LoVo (cell line): Measurements from ENCODE around the gene STK17A.
A peak's percentile ranks its signal among the peaks of the same experiment; 100 is the strongest.

Source experiments
- DNase-seq: peaks from one replicate; pipeline ENCODE4 v3.0.0-alpha.2; 2016; ENCODE audit warnings: low spot score

Gene STK17A

DNA sequence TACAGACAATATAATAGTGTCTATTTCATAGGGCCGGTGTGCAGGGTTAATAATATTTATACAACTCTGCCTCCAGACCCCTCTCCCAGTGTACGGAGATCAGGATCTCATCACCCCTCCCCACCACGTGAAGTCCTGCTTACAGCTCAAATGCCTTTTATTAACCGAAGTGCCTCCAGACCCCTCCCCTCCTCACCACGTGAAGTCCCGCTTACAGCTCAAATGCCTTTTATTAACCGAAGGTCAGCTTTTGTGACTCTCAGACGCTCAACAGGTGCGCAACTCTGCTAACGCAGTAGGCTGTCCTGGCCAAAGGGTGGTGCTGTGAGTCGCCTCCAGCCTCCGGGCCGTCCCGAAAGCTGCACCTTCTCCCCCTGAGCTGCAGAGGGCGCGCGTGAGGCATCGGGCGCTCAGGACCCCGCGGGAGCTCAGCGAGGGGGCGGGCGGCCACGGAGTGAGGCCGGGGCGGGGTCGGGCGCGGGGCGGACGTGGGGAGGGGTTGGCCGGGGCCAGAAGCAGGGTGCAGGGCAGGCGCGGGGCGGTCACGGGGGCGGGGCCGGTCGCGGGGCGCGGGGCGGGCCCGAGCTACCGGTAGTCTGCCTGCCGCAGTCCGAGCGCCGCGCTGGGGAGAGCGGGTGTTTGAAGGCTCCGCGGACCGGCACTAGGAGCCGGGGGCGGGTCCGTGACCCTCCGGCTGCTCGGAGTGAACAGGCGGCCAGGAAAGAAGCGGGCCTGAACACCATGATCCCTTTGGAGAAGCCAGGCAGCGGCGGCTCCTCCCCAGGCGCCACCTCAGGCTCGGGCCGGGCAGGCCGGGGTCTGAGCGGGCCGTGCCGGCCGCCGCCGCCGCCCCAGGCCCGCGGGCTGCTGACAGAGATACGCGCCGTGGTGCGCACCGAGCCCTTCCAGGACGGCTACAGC, at the start of gene STK17A:
TSS of gene STK17A (plus strand) at position 606 of the 921 bp plus-strand sequence. CDS start at position 742, 136 bp downstream.
- DNase-seq = peak; percentile 99

DNA sequence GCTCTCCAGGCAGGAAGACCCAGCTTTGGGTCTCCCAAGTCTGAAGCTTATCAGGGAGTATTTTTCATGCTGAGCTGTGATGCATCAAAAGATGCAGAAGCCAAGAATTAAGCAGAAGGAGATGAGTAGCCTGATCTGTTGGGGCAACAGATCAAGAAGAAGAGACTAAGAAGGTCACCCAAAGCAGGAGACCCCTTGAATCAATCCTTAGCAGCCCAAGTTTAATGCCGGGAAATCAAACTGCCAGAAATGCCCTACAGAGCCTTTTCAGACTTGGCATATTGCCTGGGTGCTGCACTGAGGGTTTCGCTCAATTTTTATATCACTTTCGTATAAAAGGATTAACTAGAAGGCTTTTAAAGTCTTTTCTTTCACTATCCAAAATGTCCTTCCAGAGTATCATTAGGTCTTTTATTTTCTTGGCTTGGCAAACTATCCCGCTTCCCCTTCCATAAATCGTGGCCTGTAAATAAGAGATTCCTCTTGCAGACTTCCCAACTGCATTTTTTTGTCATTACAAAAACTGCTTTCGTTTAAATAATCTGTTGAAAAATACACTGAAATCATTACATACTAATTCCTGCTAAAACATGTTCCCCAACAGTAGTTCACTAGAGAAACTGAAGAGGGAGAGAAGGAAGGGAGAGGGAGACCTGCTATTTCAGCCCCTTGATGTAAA, 49.0 kb upstream of the STK17A start:
- DNase-seq = no peak

DNA sequence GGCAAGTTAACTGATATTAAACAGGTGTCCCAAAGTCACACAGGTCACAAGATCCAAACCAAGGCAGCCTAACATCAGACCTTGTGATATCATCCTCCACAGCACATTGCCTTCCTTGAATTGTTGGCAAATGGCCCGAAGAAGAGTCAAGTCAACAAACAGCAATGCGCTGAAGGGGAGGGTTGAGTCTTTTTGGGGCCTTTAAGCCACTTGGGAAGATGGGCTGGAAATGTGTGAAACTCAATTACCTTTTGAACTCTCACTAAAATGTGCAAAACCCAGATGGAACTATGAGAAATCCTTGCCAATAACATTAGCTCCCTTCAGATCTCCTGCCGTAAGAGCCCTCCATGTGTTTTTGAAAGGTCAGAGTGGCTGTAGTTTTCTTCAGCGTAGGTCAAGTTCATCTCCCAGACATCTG, 47.9 kb upstream of the STK17A start:
- DNase-seq = no peak

DNA sequence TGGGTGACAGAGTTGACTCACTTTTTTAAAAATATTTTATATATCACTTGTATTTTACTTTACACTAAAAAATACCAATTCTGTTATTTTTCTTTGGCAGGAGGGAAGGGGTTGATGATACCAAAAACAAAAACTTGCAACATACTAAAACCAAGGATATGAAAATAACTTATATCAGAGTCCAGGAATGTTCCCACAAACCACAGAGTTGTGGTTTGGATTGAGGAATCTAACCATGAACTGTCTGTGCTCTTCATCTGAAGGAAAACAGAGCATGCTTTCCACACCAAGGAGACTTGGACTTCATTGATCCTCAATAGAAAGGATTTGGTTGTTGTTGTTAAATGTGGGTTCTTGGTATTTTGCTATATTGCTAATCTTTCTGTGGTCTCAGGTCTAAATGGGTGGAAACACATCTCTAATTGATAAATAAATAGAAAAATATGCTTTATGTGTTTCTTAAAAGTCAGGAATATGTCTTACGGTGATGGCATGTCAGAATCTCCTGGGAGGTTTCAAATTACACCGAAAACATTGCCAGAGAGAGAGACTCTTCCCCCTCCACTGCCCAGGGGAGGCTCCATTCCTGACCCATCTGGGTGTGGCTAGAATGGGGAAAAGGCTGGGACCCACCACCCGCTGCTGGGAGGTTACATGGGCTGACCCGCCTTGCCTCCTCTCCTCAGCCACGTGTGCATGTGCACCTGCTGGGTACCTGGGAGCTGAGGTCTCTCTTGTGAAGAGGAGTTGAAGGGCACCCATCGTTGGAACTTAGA, 46.9 kb upstream of the STK17A start:
- DNase-seq = peak; percentile 22

DNA sequence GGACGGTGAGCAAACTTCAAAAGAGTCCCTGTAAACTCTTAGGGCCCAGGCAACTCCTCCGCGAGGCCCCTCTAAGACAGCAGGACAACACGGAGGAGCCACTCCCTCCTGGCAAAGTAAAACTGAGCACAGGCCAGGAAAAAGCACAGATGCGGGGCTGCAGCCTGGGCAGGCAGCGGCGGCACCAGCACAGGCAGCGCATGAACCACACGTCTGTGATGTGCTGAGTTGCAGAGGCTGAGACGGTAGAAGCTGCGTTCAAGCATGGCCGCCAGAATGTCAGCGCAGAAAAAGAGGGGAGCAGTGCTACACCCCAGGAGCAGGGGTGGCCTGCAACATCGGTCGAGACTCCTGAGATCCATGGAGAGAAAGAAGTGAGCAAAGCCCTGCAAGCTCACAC, 46.1 kb upstream of the STK17A start:
- no peak for DNase-seq

DNA sequence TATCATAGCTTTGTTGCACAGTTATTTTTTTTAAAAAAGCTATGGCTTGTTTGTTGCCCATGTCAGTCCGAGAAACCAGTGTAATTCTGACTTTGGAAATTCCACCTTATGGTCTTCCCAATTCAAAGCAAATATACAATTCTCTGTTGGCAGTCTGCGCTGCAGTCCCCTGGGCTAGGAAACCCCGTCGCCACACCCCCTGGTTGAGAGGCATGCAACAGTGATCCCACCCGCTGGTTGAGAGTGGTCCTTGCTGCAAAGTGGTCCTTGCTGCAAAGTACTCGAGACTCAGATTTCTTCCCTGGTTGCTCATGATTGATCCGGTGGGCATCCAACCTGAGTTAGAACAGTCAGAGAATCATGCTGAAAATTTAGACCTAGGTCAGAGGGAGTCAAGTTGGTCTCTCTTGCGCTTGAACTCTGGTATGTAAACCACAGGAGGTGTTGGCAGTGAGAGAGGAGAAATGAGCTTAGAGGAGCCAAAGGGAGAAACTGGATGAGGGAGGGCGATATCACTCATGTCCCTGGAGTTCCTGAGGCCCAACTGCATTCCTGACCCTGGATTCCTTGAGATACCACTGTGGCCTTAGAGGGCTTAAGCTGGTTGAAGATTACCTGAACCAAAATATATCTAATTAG, 45.0 kb upstream of the STK17A start:
- no peak for DNase-seq

DNA sequence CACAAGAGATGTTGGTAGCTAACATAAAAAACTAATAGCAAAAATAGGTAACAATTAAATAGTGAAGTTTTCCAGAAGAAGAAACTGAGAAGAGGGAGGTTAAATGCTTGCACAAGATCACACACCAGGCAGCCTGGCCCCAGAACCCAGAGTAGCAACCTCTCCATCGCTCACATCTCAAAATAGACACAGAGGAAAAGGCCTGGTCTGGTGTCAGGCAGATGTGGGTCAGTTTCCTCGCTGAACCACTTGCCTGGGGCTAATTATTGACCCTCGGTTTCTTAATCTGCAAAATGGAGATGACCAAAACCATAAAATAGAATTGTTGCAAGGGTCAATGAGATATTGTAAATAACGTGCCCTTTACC, 44.5 kb upstream of the STK17A start:
- DNase-seq = no peak

DNA sequence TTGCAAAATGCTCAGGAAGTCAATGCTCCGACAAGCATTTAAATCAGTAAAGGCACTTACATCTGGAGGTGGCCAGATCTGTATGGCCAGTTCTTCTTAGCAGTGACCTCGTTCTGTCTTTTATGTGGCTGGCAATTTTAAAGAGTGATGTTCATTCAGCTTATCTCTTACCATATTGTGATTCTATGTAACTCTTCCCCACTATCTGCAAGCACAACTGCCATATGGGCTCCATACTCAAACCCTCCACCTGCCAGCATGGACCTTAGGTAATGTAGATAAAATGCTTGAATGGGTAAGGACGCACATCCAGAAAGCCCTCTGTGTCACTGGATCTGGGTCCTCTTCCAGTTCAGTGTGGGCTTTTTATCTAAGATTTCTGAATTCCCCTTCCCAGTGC, 42.4 kb upstream of the STK17A start:
- DNase-seq = no peak

DNA sequence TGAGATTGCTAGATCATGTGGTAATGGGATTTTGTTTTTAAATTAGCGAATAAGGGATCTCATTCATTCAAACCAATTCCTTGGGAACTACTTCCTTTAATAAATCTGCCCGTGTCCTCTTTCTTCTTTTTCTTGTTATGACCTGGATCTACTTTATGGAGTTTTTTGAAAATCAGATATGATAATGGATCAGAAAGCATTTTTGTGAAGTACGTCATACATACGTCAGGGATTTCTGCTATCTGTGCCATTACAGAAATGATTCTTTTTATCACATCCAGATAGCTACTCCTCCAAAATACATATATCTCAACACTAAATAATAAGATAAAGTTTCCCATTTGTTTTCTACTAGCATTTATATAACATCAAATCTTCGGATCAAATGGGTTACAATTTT, 40.2 kb upstream of the STK17A start:
- DNase-seq = no peak

DNA sequence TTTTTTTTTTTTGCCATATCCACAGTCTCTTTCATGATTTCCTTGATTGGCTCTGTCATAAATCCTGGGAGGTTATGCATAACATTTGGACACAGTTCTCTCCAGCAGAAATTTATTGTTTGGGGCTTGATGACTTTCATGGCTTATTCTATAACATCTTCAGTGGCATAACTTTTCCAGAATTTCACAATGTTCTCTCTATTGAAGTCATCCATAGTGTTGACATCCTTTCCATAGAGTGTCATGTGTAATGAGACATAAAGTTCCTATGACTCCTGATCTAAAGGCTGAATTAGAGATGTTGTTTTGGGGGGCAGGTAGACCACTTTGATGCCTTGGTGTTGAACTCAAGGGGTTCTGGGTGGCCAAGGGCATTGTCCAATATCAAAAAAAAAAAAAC, 36.7 kb upstream of the STK17A start:
- no peak for DNase-seq

DNA sequence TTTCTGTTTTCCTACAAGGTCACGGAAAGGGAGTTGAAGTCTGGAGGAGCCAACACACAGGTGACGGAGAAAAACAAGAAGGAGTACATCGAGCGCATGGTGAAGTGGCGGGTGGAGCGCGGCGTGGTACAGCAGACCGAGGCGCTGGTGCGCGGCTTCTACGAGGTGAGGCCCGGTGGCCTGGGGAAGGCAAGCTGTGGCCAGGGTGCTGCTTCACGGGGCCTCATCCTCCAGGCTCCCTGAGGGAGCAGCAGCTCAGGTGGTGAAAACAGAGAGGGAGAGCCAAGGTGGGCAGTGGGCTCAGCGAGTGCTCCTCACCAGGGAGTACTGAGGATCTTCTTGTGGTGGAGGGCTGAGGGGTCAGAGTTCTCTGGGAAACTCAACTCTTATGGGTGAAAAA, 32.5 kb upstream of the STK17A start:
- DNase-seq = no peak

DNA sequence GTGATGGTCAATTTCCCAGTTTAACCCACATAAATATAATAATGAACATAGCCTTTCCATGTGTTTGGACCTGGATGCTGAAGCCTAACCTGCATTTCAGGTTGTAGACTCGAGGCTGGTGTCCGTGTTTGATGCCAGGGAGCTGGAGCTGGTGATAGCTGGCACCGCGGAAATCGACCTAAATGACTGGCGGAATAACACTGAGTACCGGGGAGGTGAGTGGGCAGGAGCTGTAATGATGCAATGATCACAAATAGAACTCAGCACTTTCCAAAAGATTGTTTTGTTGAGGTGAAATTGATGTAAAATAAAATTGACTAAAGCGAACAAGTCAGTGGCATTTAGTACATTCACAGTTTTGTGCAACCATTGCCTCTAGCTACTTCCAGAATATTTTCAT, 30.8 kb upstream of the STK17A start:
- no peak for DNase-seq

DNA sequence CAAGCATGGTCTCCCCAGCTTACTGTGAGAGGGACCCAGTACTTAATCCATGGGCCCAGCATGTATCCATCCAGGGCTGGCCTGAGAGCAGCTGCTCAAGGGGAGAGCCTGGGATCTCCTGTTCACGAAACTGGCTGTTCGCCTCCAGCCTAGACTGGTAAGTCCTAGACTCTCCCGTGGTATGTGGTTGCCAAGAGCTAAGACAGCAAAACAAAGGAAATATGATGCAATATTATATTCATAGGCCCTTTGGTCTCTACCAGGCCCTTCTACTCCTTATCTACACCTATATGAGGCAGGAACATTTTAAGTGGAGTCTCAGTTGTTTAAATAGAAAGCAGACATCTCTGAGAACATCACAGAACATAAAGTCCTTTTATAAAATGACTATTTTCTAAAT, 28.9 kb upstream of the STK17A start:
- peak; percentile 30 for DNase-seq

DNA sequence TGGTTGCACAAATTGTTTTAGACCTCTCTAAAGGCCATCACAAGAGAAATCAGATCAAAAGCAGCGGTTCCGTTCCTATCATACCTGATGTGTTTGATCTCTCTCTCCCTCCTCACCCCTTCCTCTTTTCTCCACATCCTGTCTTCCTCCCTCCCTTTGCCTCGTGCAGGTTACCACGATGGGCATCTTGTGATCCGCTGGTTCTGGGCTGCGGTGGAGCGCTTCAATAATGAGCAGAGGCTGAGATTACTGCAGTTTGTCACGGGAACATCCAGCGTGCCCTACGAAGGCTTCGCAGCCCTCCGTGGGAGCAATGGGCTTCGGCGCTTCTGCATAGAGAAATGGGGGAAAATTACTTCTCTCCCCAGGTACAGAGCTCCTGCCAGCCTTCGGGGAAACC, 28.5 kb upstream of the STK17A start:
- no peak for DNase-seq

DNA sequence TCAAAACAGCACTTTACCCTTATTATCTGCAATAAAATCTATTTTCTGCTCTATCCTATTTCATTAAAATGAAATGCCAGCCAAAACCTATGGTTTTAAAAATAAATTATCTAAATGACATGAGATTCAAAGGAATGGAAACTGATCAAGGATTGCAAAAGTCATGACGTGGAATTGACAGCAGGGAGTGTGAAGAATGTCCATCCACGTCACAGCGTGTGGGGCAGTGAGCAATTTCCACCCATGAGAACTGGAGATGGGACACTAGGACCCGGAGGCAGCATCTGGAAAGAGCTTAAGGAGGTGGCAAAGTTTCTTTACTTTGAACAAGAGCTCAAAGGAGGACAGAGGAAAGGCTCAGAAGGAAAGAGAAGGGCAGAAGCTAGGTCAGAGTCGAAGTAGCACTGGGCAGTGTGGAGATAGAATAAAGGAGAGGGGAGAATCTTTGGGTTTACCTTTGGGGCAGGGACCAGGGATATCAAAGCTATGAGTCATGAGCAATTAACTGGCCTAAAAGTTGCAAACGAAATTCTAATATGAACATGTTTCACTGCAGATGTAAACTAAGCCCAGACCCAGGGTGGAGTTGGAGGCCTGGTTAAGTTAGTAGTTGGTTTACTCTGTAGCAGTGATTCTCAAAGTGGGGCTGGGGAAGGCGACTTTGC, 24.9 kb upstream of the STK17A start:
- peak; percentile 25 for DNase-seq

DNA sequence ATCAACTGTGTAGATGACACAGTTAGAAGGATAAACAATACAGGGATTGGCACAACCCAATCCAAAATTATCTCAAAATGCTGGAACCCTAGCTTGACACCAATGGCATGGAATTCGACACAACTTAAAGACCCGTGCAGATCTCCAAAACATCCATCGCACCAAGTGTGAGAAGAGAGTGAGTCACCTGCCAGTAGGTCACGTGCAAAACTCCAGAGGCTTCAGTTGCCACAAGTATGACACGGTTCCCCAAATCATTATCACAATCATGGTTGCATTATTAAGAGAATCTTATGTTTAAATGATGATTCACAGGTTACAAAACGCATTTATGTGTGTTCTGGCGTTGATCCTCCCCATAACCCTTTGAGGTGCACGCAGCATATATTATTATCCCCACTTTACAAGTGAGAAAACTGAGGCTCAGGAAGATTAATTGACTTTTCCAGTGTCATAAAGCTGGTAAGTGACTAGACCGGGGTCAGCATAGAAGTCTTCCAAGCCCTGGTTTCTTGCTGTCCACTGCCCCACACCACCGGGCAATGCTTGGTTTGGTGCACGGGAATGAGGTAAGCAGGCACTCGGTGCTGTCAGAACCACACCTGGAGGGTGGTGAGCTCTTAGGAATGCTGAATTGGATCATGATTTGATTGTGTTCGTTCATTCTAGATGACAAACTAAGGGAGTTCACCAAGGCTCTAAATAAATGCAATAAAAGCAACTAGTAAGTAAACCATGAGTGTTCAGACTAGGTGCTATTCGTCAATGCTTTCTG, 23.6 kb upstream of the STK17A start:
- DNase-seq = no peak

DNA sequence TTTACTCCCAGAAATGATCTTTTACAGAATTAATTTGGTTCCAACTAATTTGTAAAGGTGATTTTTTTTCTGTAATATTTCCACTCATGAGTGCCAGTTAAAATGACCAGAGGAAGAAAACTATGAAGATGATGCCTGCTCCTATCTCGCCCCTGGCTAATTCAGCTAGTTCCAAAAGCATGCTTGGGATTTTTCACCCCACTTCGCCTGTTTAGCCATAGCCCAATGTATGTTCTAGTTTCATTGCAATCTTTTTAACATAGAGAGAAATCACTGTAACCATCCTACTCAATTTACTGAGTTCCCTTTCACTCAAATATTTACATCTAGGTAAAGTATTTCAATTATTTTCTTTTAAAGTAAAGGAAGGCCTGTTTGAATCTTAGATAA, 23.0 kb upstream of the STK17A start:
- DNase-seq = no peak

DNA sequence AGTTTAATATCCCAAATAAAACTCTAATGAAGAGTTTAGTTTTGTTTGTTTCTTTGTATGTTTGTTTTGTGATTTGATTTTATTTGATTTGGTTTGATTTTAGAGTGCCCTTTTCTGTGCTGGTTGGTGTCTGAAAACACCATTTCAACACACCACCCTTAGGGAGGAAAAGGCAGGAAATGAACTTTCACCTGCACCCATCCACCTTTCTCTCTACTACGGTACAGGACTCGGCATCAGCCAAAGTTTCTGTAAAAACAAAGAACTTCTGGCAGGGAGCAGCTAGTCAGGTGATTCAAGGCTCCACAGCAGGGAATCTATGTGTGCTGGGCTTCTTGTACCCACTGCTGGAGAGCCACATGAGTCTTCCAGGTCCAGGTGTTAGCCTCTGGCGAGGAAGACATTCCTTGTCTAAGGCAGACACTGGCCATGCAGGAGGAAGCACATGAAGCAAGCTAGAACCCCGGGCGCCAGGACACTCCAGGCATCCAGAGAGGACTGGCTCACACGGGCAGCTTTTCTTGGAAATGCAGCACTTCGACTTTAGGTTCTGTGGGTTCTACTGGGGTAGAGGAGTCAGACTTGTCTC, 22.1 kb upstream of the STK17A start:
- no peak for DNase-seq

DNA sequence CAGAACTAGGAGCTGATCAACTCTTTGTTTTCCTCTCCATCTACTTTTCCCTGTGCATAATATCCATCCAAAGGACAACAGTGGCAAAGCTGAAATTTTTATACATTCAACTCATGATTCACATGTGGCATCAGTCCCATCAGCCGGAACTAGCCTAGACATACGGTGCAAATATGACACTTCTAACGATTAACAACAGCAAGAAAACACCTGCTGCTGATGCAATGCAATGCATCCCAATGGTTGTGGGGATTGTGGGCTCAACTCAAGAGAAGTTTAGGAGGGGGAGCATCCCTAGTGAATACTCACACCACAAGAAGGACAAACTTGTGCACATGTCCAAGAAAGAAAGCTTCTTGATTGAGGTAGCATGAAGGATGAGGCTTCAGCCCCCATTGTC, 20.5 kb upstream of the STK17A start:
- DNase-seq = no peak

DNA sequence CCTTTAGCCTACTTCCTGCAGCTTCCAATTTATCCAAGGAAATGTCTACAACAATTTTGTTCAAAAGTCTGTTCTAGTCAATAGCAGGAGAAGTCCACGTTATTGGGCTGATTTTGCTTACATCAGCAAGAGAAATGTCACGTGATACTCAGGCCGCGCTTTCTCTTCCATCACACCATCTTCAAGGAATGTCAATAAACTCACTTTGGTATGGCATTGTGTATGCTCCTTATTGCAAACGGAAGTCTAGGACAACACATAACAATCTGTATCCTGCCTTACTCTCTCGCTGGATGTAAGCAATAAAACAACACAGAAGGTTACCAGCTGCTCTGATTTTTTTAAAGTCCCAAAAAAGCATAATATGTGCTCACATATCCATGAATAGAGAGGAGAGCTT, 17.1 kb upstream of the STK17A start:
- no peak for DNase-seq

DNA sequence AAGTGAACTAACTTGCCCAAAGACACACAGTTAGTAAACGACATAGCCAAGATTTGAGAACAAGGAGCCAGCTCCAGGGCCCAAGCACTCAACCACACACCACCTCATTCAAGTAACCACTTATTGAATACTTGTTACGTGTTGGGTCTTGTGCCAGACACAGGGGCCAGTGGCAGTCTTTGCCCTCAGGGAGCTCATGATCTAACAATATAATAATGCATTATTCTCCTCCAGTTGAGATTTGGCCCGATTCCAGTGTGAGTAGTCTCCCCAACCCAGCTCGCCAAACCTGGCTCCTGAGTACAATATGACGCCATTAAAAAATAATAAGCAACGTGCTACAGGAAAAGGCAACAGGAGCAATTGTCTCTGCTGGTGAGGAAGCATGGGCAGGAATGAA, 14.4 kb upstream of the STK17A start:
- DNase-seq = no peak
